ENCODE data around the gene RPUSD3. TPM values are rescaled to one million over a fixed set of nuclear protein-coding genes. Genes with fewer than 3 reads are reported as not detected.

RPUSD3 gene
- total and polyA plus RNA-seq, 2 of the 4 experiments (the other 2 are of a cell fraction) = 30.3 to 49.4 TPM

DNA sequence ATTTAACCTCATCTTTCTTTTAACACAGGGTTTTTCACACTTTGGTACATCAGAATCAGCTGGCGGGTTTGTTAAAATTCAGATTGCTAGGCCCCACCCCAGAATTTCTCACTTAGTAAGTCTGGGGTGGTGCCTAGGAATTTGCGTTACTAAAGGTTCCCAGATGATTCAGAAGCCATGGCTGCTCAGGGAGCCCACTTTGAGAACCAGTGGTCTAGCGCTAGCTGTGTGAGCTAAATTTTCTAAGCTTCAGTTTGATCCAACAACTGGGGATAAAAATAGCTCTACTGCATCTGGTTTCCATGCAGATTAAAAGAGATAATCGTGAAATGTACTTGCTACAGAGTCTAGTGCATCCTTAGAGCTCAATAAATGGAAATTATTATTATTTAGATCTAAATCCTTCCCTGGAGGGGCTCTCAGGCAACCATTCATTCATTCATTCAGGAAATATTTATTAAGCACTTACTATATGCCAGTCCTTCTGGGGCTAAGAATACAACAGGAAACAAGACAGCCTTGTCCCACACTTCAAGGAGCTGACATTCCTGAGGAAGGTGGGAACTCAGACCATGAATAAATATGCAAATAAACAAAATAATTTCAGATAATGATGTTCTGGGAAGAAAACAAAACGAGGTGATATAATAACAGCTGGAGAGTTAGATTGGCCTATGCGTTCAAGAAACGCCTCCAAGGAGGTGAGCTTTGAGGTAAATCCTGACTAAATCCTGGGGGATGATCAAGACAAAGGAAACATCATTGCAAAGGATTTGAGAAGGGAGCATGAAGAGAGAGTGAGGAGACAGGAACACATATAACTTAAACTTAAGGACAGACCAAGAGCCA lies 40.1 kb upstream of the RPUSD3 start:
- peak overlapping the region in 1 of 2 experiments; percentile 81; a peak in 2 of 4 replicates for H4K8ac ChIP-seq (ENCODE audit: low read depth in 2 of 2, low read length in 2 of 2)
- H2AFZ ChIP-seq (replicated peaks; ENCODE audit: low read length, poor library complexity) = peak overlapping the region; percentile 58
- H4K20me1 ChIP-seq (ENCODE audit: insufficient read depth, low read length) = no peaks in the 10 kb centered on the region
- peak overlapping the region; percentile 62; the same call in 1 of the 2 replicates for H4K91ac ChIP-seq (ENCODE audit: insufficient read depth, low read depth, low read length)
- POLR2A ChIA-PET (ENCODE audit: unreplicated experiment) = interaction anchor here (1.0 kb wide), 1 partner anchor 10 kb away, joined by 3 read pairs; no protein-coding TSS in a partner anchor
- peak overlapping the region; percentile 33 for H2BK5ac ChIP-seq (ENCODE audit: low read depth, low read length, poor library complexity, severe bottlenecking)
- H3K9ac ChIP-seq (ENCODE audit: low read depth, low read length) = no peak overlapping the region
- 100% methylated on average over 1 of the region's 7 CpGs; no CpG with 5 or more reads in 1 of the 2 experiments for WGBS, 2 experiments (ENCODE audit: extremely low coverage in 2 of 2, insufficient read length in 1 of 2)
- 0 out of 2 replicates have a peak, but pooled peaks have one; percentile 22 for ATAC-seq (ENCODE audit: low read depth)
- peak overlapping the region; percentile 80 for H2BK120ac ChIP-seq (ENCODE audit: low read depth, low read length)
- H2AK5ac ChIP-seq (ENCODE audit: low read depth, low read length) = peak overlapping the region; percentile 16; the same call in 1 of the 2 replicates
- H3K4ac ChIP-seq (ENCODE audit: low read depth, low read length) = peak overlapping the region; percentile 30; the same call in 1 of the 2 replicates
- no peak overlapping the region for H3K23ac ChIP-seq (ENCODE audit: low read depth, low read length)
- CTCF ChIA-PET = interaction anchor here (0.7 to 1.2 kb wide), 3 partner anchors 13 to 62 kb away, joined by 3 to 4 read pairs (median 4); no protein-coding TSS in a partner anchor
- H3K9me3 ChIP-seq (ENCODE audit: control insufficient read depth, insufficient read depth, low read length) = no peaks in the 10 kb centered on the region
- H3K79me1 ChIP-seq (ENCODE audit: low read depth in 1 of 2, low read length in 2 of 2) = no peaks in the 10 kb centered on the region
- no TSS peak for BruUV-seq (replicated peaks)
- H3K9me1 ChIP-seq (ENCODE audit: insufficient read depth, low read length) = no peaks in the 10 kb centered on the region
- no peaks in the 10 kb centered on the region for H3K36me3 ChIP-seq (ENCODE audit: control insufficient read depth, insufficient read depth, low read length)
- peak overlapping the region; percentile 48; the same call in 1 of the 2 replicates for H3K4me2 ChIP-seq (ENCODE audit: low read depth, low read length)
- dilution Hi-C loops (cut with HindIII; ENCODE audit: low sequenced_read_pairs, unreplicated experiment) = no loop called here
- peak overlapping the region; percentile 42 for H2BK20ac ChIP-seq (ENCODE audit: low read depth, low read length)
- H3K27me3 ChIP-seq (ENCODE audit: control insufficient read depth, insufficient read depth, low read length) = no peaks in the 10 kb centered on the region
- H3K4me3 ChIP-seq (ENCODE audit: insufficient read depth, low read depth, low read length) = no peak overlapping the region
- peak; percentile 27 for DNase-seq
- H2BK15ac ChIP-seq (ENCODE audit: low read depth, low read length) = peak overlapping the region; percentile 13; the same call in 1 of the 3 replicates
- intact Hi-C loops (cut with micrococcal nuclease) = no loop called here
- peak overlapping the region; percentile 38; the same call in 1 of the 2 replicates for H3K18ac ChIP-seq (ENCODE audit: low read depth, low read length)
- H3K27ac ChIP-seq (ENCODE audit: insufficient read depth, low read length) = no peak overlapping the region
- H3K14ac ChIP-seq (replicated peaks; ENCODE audit: low read depth, low read length) = no peak overlapping the region; the same call in 1 of the 2 replicates
- TF ChIP-seq FOS (IDR thresholded peaks at IDR 0.05; ENCODE audit: low read depth, low read length) = no peak
- in situ Hi-C loops (cut with MboI; ENCODE audit: low sequenced_read_pairs) = no loop called here
- peak overlapping the region; percentile 42; the same call in 1 of the 2 replicates for H4K5ac ChIP-seq (ENCODE audit: low read depth, low read length)
- no peak overlapping the region for H3K56ac ChIP-seq (ENCODE audit: extremely low read depth, insufficient read depth, low read length)
- H3K4me1 ChIP-seq (ENCODE audit: control insufficient read depth, insufficient read depth, low read length) = peaks cover 6% of the 10 kb centered on the region
- H2AK9ac ChIP-seq (replicated peaks; ENCODE audit: low read depth, low read length, poor library complexity) = no peak overlapping the region
